ELF-1 (cell line): Measurements from ENCODE around the gene OLFM1.

Source experiments
- DNase-seq: peaks from one replicate; pipeline ENCODE4 v3.0.0-alpha.2; 2016; ENCODE audit warnings: low read depth, low spot score

OLFM1 gene

GRCh38 chr9:135088979-135089847 is 1.7 kb downstream of the OLFM1 start:
- no peak for DNase-seq

DNA sequence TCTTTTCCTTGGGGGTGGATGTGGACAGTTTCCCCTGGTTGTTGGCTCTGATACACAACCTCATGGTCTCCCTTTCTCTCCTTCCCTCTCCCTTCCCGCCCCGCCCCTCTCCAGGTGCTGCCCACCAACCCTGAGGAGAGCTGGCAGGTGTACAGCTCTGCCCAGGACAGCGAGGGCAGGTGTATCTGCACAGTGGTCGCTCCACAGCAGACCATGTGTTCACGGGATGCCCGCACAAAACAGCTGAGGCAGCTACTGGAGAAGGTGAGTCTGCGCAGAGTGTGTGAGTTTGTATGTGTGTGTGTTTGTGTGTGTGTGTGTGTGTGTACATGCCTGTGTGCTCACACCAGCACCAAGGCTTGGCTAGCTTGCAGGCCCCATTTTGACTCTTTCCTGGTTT is 2.6 kb downstream of the OLFM1 start:
- DNase-seq = no peak

DNA sequence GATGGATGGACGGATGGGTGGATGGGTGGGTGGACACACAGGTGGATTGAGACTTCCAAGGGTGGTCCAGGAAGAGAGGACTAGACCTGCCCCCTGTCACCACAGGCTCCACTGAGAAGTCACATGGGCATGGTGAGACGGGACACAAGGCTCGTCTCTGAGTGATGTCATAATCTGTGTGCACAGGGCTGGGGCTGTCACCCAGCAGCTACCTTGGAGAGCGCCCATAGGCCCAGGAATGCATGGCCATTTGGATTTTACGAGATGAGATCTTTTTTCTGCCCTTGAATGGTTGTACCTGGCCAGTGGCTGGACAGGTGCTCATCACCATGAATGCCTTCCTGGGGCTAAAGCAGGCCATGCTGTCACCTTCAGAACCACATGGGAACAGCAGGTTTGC is 3.1 kb downstream of the OLFM1 start:
- peak; percentile 42 for DNase-seq

DNA sequence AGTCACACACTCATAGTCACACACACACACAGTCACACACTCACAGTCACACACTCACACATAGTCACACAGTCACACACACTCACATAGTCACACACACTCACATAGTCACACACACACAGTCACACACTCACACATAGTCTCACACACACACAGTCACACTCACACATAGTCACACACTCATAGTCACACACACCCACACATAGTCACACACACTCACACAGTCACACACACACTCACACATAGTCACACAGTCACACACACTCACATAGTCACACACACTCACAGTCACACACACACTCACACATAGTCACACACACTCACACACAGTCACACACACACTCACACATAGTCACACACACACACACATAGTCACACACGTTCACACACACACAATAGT is 4.1 kb downstream of the OLFM1 start:
- no peak for DNase-seq

DNA sequence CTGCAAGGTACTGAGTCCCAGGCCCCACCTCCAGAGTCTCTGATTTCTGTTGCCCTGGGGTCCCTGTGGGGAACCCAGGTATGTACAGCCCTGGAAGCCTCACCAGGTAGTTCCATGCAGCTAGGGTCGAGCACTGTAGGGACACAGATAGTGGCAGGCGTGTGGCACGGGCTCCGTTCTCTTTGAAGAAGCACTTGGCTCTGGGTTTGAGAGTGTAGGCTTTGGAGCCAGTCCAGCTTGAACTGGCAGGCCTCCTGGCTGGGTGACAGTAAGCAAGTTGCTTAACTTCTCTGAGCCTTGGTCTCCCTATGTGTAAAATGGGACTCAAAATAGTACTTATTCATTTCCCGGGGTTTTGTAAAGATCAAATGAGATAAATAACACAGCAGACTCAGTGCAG is 5.6 kb downstream of the OLFM1 start:
- no peak for DNase-seq

DNA sequence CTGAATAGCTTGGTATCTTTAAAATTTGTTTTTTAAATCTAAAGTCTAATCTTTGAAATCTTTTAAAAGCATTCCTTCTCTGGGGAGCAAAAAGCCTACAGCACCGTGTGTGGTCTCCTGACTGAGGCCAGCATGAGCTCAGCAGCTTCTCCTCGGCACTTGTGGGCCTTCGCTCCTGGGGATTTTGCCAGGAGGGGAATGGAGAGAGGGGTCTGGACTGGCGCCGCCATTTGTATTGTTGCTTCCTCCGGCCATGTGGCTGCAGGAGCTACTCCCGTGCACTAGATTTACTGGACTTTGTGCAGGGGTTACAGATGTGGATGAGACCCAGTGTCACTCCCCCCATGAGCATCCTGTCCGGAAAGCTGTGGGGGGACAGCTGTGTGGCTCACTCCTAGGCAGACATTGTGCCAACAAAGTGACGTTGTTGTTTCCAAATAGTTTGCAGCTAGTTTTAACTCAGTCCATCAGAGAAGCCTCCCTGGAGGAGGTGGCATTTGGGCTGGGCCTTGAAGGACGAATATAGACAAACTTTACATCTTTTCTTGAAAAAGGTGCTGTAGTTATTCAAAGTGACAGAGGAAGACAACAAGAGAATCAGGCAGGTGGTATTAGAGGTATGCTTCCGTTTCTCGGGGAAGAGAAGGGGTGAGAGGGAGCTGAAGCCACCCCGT is 6.6 kb downstream of the OLFM1 start:
- DNase-seq = no peak

GRCh38 chr9:135095470-135096407 is 8.3 kb downstream of the OLFM1 start:
- DNase-seq = no peak

- no peak for DNase-seq
Observed at GRCh38 chr9:135096408-135096895, 9.0 kb downstream of the OLFM1 start.

GRCh38 chr9:135098400-135099105 is 11.1 kb downstream of the OLFM1 start:
- DNase-seq = peak; percentile 87

DNA sequence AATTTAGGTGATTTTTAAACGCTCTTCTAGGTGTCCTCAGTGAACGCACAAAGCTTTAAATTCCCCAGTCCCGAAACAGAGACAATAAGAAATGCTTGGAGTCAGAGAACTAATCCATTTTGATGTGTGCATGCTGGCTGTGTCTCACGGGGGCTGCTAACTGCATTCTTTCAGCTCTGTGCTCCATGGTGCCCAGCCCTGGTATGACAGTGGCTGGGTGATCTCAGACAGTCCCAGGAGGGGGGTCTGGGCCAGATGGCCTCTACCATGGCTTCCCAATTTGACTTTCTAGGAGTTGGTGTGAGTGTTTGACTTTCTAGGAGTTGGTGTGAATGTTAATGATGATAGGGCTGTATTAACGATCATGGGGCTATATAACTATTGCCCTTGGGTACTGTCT is 12.1 kb downstream of the OLFM1 start:
- DNase-seq = no peak

- no peak for DNase-seq
Observed at GRCh38 chr9:135100241-135100681, 12.8 kb downstream of the OLFM1 start.

DNA sequence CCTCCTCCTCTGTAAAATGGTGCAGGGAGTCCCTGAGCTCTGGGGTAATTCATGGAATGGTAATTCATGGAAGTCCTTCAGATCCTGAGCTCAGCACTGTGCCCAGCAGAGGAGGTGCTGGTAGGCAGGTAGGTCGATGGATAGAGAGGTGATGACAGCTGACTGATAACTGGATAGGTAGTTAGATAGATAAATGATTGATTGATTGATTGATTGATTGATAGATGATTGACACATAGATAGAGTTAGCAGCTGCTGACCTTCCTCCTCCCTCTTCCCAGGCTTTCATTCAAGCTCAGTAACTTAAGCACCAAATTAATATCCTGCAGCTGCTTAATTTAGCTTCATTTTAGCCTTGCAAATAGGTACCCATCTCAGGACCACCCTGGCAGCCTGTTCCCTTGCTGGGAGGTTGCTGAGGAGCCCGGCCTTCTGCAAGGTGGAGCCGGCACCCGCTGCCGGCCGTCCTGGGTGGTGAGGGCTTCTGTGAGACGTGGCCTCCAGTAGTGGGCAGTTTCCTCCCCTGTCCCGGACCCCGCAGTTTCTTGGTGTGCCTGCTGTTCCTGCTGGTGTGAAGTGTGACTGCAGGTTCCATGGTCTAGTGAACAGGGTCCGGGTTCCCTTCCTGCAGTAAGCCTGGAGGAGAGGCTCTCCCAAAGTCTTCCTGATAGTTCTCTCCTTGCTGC is 13.4 kb downstream of the OLFM1 start:
- DNase-seq = no peak

DNA sequence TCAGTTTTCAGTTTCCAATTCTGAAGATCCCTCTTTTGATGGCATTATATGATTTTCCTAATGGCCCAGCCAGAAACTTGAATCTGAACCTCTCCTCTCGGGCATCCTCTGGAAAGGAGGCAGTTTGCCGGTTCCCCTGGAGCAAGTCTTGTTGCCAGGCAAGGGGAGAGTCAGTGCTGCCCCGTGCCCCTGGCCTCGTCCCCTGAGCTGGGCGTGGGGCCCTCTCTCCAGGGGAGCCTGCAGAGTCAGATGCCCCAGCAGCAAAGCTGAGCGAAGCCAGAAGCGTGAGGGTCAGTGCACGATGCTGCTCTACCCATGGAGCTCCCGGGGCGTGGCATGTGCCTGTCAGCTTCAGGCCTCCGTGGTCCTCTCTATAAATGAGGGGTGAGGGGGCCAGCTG is 14.0 kb downstream of the OLFM1 start:
- no peak for DNase-seq

GRCh38 chr9:135101926-135102325 is 14.5 kb downstream of the OLFM1 start:
- no peak for DNase-seq

DNA sequence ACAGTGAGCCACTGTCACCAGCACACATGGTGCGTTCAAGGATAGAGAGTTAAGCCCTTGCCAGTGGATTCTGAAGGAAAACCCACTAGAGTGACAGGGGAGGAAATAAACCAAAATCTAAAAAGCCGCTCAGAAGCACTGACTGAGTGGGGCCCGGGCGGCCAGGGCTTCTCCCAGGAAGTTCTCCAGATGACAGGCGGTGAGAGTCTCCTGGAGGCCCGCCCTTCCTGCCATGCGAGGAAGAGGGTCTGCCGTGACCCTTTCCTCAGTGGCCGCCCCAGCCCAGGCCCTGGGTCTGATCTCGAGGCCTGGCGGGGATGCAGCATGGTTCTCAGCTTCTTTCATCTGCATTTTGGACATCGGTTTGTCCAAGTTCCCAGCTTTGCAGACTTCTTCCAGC is 14.9 kb downstream of the OLFM1 start:
- no peak for DNase-seq

- DNase-seq = no peak
Observed at GRCh38 chr9:135103001-135103446, 15.6 kb downstream of the OLFM1 start.

GRCh38 chr9:135103931-135104639 is 16.6 kb downstream of the OLFM1 start:
- DNase-seq = peak; percentile 41

DNA sequence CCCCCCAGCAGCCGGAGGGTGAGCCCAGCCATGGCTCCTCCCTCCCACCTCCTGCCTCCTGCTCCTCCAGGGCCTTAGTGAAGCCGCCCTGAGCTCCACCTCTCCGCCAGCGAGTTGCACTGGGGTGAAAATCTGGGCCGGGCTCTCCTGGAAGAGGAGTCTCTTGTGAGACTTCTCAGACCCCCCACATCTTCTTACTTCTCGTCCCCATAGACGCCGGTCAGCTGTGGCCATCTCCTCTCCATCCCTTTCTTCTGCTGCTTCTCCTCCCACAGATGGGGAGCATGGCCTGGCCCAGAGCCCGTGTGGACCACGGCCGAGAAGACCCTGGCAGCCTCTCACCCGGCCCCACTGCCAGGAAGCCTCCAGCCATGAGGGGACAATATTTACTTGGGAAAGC is 17.3 kb downstream of the OLFM1 start:
- DNase-seq = no peak

DNA sequence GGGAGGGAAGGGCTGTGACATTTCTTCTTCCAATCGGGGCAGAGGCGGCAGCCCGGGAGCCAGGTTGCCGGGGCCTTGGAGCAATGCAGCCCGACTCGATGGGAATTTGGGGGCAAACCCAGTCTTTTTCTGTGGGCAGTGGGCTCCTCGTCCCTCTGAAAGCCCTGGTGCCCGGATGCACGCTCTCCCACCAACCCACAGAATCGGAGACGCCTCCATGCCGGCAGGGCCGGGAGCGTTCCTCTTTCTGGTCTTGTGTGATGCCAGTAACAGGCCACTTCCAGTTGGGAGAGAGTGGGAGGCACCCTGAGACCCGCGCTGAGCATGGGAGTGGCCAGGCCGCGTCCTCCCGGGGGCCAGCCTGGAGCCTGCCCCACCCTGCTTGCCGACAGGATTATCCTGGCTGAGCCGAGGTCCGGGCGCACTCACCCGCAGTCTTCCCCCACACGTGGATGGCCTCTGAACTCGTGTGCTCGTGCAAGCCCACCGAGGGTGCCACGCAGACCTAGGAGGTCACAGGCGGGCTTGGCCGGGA is 17.8 kb downstream of the OLFM1 start:
- DNase-seq = no peak
